Midbrain (tissue), 1 donor: ENCODE data around the gene EEF1A2.

Experiments used
- DNase-seq: peaks from one replicate; lab custom pipeline; 2025; lab: John Stamatoyannopoulos, UW

The EEF1A2 gene

DNA sequence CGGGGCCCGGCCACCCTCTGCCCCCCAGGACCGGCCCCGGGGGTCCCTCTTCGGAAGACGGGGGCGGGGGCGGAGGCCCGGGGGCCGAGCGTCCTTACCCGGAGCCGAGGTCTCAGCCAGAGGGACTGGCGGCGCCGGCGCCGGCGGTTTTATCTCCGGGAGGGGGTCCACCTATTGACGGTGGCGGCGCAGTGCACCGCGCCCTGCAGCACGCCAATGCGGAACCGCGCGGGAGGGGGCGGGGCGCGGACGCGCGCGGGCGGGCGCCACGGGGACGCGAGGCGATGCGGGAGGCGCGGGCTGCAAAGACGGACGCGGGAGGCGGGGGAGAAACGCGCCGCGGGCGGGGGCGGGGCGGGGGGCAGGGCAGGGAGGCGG lies at the start of gene EEF1A2:
Gene EEF1A2 (minus strand): TSS at position 124 of the 378 bp plus-strand sequence. CDS start 1,320 bp downstream, outside the sequence.
- no peak for DNase-seq

DNA sequence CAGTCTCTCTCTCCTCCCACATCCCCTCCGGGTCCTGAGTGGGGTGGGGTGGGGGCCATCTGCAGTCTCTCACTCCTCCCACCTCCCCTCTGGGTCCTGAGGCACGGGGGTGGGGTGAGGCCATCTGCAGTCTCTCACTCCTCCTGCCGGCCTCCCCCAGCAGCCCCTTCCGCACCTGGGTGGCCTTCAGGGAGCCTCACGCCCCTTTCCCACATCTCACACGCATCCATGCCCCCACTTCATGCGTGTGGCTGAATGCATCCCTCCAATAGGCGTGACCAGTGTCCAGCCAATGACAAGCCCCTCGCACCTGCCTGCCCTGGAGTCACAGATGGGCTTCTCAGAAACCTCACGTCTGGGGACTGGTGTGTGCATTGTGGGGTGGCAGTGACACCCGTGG lies 49.7 kb upstream of the EEF1A2 start:
- no peak for DNase-seq

DNA sequence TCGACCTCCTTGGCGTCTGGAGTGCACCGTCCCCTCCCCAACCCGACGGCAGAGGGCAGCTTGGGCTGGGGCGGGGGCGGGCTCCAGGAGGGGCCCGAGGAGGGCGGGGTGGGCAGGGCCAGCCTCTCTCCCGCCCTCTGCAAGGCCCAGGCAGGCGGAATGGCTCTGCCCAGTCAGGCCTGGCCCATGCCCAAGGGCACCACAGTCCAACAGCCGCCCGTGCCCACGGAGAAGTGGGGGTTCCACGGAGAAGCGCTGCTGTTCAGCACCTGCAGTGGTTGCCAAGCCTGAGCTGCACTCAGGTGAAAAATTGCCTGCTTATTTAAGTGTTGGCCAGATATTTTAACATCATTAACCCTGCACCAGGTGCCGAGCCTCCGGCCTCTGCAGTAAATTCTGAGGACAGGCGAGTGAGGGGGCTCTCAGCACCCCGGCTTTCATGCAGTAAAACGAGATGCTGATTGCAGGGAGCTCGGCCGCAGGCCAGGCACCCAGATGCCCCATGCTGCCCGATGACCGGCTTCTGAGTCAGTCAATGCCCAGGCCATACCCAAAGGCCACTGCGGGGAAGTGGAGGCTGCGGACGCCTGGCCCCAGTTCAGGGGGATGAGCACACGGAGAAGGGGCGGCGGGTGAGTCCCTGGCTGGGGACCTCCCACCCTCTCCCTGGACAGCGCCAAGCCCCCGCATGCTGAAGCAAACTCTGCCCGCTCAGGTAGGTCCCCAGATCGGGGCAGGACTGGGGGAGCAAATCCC lies 49.0 kb upstream of the EEF1A2 start, which contains the start of gene SRMS:
Gene SRMS (minus strand): TSS at position 25 of the 756 bp plus-strand sequence. CDS start 286 bp downstream, outside the sequence.
- DNase-seq, result no peak

DNA sequence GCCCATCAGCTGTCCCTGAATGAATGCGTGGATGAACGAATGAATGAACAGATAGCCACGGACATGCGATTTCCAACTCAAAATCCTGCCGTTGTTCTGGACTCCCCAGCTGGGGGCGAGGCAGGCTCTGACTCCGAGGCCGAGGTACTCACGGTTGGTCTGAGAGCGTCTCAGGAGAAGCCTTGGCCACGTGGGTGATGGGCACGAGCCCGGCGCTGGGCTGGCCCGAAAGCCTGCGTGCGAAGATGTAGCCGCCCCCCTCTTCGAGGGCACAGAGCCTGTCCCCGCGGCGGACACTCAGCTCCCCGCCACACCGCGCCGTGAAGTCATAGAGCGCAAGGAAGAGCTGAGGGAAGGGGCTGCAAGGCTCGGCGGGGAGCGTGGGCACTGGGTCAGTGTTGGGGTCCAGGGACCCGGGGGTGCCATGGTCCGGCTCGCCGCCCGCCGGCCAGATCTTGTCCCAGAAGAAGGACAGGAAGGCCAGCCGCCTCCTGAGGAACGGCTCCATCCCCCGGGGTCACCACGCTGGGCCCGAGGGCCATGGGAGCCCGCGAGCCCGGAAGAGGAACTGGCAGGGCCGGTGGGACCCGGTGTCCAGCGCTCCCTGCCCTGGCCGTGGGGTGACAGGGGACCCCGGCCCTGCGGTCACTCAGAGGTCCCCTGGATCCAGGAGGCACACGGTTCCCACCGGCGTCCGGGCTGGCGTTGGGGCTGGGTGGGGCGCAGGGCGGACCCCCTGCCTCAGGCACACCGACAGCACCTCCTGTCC lies 48.3 kb upstream of the EEF1A2 start:
- DNase-seq, result no peak

DNA sequence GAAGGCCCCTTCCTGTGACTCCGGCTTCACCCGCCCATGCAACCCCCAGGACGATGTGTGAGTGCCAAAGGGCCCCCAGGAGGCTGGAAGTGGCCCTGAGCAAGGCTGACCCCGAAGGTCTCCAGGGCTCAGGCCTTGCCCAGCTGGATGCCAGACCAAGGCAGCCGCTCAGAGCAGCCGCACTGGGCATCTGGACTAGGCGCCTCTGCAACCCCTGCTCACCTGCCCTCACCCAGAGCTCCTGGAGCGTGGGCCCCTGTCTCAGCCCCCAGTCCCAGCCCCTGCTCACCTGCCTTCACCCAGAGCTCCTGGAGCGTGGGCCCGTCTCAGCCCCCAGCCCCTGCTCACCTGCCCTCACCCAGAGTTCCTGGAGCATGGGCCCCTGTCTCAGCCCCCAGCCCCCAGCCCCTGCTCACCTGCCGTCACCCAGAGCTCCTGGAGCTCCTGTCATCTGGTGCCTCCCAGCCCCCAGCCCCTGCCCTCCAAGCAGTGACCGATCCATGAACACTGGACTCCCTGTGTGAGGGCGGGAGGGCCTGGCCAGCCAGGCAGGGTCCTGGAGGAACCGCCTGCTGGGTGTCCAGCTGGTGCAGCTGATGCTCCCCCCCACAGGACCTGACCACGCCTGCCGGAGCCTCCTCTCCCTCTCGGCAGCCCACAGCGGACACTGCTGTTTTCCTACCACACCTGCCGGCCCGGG lies 47.5 kb upstream of the EEF1A2 start:
- no peak for DNase-seq

DNA sequence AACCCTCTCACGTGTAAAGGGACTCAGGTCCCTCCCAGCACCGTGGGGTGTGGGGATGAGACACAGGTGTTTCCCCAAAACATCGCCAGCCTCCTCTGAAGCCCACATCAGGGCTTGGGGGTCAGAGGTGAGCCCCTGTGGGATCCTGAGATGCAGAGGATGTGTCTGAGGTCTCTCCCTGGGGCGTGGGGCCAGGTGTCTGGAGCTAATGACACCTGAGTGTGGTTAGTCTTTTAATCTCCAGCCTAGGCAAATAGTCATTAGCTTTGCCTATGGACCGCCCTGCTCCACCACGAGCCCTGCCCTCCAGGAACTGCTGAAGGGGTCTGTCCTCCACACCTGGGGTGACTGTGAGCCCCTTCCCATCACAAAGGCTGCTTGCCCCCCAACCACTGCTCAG lies 46.9 kb upstream of the EEF1A2 start:
- no peak for DNase-seq

DNA sequence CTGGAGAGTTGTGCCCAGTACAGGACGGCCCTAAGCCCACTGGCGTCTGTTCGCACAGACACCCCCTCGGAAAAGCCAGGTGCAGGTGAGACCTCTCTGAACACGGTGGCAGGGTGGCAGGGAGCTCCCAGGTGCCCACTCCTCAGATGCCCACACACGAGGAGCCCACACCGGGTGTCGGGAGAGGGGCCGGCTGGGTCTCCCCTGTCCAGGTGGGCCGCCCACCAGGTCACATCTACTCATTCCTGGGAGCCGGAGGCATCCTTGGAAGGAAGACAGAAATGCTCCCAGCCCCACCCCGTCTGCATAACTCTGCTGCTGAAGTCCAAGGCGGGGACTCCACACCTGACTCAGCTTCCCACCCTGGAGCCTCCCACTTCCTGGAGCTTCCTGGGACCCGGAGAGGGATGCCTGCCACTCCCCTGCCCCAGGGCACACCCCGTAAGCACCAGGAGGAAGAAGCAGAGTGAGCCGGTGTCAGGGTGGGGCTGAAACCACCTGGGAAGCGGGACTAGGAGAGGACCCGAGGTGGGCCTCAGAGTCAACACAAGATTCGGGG lies 46.2 kb upstream of the EEF1A2 start:
- no peak for DNase-seq

DNA sequence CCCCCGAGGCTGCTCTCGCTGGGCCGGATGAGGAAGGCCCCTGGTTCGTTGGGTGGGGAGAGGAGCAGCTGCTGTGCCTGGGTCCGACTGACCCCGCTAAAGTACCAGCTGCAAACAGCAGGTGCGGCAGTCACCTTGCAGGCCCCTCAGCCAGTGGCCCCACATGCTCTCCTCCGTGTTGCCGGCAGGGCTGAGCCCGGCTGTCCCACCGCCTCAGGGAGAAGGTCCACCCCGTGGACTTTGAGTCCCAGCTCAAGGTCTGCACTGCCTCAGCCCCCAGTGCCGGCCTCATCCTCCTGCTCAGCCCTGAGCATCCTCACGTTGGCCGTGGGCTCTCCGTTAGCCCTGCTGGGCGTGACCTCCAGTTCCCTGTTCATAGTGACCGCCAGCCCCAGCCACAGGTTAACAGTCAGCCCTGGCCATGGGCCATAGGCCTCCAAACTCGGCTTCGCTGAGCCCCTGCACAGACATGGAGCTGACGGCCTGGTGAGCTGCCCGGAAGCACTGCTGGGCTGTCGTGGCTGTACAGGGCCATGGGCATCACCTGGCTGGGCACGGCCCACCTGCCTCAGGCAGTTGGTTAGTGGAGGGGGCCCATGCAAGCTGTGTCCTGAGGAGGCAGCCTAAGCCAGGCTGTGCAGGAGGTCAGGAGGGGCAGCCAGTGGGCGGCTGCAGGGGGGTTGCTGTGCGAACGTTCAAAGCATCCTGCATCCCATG lies 45.5 kb upstream of the EEF1A2 start:
- DNase-seq, result no peak

DNA sequence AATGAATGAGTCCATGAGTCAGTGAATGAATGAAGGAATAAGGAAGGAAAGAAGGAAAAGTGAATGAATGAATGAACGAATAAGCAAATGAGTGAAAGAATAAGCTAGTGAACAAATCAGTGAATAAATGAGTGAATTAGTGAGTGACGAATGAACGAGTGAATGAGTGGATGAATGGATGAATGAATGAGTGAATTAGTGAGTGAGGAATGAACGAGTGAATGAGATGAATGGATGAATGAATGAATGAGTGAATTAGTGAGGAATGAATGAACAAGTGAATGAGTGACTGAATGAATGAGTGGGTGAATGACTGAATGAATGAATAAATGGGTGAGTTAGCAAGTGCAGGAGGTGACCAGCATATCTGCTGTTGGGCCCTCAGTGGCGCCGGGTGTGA lies 44.9 kb upstream of the EEF1A2 start:
- no peak for DNase-seq

DNA sequence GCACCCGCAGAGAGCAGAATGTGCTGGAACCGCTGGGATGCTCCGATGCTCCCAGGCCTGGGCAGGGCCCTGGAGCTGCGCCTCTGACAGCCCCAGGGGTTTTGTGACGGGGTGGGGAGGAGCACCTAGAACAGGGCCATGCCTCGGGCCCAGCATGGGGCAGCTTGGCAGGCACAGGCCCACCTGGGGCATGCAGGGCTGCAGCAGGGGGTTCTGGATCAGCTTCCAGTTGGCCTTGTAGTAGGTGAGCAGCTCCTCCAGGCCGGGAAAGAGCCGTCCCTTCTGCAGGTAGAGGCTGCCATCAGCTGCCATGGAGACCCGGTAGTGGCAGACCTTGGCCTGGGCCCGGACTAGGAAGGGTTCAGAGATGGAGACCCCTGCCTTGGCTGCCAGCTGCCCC lies 44.2 kb upstream of the EEF1A2 start:
- no peak for DNase-seq

DNA sequence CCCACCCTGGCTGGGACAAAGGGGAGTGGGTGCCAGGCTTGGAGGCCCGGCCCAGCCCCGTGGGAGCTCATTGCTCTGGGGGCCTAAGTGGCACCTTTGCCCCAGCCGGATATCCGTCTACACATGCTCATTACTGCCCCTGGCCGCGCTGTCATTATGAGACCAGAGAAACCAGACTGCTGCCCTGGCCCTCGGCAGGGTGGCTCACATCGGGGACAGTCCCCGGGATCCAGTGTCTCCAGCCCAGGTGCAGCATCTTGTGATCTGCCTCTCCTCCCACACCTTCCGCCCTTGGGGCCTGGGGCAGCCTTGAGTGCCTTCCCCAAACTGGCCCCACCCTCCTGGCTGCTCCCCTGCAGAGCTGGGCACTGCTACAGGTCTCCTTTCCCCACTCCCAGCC lies 43.8 kb upstream of the EEF1A2 start:
- DNase-seq, result no peak

DNA sequence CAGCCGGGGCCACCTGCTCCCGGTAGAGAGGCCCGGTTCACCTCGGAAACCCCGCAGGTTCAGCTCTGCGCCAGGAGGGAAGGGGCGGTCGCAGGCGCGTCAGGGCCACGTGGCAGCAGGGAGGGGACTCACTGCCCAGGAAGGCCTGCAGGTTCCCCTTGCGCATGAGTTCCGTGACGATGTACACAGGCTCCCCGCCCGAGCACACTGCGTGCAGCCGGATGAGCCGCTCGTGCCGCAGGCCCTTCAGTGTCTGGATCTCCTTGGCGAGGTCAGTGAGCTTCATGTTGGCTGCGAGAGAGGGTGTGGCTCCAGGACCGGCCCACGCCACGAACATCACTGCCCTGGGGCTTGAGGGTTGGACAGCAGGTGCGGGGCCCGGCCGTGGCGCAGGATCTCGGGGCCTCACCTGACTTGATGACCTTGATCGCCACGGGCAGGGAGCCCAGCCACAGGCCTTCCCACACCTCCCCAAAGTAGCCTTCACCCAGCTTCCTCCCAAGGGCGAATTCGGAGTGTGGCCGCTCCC lies 43.2 kb upstream of the EEF1A2 start:
- no peak for DNase-seq

DNA sequence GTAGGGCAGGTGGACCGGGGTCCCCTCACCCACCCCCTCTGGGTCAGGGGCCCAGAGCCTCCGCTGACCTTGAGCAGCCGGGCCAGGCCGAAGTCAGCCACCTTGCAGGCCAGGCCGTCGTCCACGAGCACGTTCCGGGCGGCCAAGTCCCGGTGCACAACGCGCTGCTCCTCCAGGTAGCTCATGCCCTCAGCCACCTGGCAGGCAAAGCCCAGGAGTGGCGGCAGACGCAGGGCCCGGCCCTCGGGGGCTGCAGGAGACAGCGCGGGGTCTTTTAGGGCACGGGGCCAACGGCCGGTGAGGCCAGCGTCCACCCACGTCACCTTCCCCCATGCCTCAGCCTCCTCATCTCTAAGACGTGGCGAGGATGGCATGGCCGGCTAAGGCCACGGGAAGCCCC lies 42.5 kb upstream of the EEF1A2 start:
- DNase-seq, result no peak

DNA sequence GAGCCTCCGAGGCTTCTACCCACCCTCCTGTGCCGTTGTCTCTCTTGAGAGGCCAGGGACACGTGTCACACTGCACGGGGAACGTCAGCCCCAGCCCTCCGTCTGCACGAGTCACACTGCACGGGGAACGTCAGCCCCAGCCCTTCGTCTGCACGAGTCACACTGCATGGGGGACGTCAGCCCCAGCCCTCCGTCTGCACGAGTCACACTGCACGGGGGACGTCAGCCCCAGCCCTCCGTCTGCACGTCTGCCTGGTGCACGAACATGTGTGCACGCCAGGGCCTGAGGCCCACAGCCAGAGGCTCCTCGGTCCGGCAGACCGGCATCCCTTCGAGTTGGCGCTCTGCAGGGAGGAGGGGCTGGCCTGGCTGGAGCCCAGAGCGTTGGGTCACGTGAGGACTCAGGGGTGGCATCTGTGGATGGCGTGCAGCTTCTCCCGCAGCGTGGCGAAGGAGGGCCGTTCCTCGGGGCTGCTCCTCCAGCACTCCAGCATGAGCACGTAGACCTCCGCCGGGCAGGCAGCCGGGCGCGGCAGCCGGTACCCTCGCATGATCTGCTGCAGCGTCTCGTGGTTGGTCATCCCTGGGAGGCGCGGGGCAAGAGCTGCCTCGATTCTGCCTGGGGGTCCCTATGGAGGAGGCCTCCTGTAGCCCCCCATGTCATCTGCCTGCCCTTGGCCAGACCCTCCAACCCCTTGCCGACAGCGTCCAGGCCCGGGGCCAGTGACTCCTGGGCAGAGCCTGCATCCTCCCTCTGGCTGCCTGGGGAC lies 41.7 kb upstream of the EEF1A2 start:
- peak; percentile 22 for DNase-seq

DNA sequence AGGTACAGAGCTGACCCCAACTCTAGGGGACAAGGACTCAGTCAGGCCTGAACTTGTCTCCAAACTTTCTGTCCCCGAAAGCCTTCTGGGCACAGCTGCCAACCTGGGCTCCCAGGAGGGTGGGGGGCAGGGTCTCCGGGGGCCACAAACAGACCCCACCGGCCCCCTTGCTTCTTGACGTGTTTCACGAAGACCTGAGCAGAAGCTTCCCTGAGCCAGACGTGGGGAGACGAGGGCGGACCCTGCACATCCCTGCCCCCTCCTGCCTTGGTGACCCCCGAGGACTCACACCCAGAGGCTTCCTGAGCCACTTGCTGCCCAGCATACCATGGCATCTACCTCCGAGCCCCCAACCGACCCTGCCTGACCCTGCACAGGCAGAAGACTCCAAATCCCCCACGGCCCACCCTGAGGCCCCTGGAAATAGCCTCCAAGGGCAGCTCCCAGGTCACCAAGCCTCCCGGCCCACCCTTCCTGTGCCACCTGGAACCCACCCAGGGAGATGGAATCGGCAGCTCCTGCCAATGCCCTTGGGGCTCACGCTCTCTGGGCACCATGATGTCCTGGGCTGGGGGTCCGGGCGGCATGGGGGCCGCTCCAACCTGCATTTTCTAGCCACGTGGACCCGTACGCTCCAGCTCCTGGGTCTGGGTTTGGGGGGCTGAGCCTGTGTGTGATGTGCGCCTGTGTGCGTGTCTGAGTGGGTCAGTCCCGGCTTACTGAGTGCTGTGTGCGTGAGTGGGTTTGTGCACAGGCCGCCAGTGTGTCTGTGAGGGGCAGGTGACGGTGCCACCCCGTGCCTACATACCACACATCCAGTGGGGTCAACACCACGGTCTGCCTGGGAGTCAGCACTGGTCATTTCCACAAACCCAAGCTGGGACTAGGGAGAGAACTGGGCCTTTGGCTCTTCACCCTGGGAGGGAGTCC lies 40.8 kb upstream of the EEF1A2 start:
- DNase-seq, result no peak

DNA sequence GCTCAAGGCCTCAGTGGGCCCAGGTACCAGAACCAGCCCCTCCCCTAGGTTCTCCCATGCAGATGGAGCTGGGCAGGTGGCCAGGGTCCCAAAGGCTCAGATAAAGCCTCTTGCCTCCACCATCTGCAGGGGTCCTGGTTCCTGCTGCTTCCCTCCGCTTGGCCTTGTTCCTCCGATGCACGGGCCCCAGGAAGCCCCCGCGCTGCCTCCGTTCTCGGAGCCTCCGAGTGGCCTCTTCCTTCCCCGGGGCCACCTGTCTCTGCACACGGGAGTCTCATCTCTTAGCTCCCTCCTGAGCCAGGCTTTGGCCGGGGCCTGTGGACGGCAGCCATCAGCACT lies 40.2 kb upstream of the EEF1A2 start:
- no peak for DNase-seq

DNA sequence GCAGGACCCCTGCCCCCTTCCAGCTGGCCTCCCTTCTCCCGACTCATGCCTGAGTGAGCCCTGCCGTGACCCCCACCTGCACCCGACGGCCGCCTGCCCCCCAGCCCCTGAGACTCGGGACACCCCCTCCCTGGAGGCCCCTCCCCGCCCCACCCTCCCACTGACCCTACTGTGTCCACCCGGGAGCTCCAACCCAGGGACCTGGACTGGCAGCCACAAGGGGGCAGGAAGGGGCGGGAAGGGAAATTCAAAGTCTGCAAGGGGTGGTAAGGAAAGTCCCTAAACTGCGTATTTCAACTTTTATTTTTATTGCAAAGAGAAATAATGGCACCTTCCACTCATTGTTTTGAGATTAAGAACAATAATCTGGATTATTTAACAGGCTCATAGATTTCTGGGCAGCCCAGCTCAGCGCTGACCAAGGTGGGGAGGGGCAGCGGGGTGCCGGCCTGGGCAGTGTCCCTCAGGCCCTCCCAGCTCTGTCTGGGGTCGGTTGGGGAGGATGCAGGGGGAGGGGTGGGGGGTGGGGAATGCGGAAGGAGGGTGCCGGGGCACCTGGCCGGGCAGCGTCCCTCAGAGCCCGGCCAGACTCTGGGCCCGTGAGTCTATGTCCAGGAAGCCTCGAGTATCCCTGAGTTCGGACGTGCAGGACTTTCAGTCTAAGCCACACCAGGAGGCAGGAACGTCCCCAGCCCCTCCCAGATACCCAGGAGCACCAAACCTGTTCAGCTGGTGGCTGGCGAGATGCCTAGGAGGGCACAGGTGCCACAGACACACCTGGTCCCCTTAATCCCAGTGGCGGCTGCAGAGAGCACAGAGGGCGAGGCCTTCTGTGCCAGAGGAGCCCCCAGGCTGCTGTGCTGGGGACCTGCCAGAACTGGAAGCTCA lies 39.6 kb upstream of the EEF1A2 start:
- no peak for DNase-seq

DNA sequence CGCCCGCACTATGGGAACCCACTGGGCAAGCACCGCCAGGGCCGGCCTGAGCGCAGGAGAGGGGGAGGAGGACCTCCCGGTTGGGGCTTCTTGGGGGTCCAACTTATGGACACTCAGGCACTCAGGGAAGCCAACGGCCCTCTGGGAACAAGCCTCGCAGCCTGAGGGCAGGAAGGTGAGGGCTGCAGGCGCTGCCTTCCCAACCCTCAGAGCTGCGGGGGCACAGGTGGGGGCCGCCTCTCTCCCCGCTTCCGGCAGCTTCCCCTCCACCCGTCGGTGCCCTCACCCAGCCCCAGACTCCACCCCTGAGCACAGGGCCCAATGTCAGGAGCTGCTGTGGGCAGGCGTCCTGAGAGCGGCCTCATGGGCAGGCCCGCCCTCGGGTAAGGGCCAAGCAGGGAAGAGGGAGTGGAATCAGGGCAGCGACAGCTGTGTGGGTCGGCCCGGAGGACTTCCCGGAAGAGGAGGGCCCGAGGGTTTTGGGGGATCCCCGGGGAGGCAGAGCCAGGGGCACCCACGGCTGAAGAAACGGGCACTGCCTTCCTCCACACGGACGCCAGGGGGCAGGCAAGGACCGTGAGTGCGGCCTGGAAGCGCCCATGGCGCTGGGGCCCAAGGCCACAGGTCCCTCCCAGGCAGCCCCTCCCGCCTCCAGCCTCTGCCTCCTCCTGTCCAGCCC lies 38.8 kb upstream of the EEF1A2 start:
- DNase-seq, result peak; percentile 67
